HG03039 (cell line): Measurements from ENCODE around the gene CCDC70.
"Not testable (repeated sequence)": the region's sequence is repeated elsewhere in the genome, so short reads cannot be mapped to it uniquely, and the experiment has no call there.

Experiments used
- ATAC-seq: cut with Tn5 transposase; IDR thresholded peaks from one replicate; pipeline ENCODE4 v1.9.1; 2021; ENCODE audit warnings: mild to moderate bottlenecking, moderate library complexity; ENCODE audit not compliant: unreplicated experiment

Gene CCDC70

DNA sequence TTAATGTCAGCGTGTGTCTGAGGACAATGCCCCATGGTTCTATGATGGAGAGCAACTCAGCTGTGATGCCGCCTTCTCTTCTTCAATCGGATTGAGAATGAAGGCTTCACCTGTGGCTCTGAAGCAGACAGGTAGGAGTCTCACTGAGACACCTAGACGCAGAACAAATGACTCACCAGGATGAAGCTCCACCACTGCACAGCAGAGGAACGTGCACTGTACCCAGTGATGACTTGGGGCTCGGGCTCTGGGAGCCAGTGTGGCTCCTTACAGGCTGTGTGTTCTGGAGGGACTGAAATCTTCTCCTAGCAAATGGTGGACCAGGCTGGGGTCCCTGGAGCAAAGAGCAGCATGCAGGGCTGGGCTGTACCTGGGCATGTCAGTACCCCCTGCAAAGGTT, 44.0 kb downstream of the CCDC70 start:
- ATAC-seq = no peak

DNA sequence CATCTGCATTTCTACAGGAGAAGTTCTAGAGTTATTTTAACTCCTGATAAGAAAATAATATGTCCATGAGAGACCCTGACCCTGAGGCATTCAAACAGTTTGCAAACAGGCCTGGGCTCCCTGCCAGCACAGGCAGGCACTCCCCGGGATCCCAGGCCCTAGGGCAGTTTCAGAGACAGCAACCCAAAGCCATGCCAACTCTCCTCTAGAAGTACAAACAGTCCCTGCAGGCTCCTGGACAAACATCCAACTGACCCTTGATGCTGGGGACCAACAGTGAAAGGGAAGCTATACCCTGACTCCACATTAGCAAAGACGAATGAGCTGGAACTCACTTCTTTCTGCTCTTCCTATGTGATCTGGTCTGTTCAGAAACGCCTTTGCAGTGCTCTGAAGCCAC, 44.8 kb downstream of the CCDC70 start:
- no peak for ATAC-seq

DNA sequence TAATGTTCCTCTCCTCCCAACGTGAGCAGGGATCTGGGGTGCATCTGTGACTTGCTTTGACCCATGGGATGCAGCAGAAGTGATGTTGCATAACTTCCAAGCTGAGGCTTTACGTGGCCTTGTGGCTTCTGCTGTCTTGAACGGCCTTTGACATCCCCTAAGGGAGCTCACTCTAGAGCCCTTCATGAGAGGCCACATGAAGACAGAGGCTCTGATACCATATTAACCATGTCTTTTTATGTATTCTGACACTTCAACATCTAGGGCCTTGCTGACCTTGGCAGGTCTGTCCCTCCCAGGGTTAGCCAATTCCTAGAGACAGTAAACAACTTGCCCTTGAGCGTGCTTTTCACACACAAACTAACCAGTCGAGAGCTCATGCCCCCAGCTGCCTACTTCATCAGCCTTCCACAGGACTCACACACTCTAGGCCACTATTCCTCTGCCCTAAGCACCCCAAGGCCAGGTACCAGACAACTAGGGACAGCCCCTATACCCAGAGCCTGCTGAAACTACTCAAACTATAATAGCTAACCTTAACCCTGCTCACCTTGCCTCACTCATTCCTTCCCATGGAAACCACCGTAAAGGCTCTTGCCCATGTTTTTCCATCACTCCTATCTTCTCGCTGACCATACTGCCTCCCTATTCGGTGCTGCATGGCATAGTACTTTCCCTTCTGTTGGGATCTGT, 45.4 kb downstream of the CCDC70 start:
- no peak for ATAC-seq

DNA sequence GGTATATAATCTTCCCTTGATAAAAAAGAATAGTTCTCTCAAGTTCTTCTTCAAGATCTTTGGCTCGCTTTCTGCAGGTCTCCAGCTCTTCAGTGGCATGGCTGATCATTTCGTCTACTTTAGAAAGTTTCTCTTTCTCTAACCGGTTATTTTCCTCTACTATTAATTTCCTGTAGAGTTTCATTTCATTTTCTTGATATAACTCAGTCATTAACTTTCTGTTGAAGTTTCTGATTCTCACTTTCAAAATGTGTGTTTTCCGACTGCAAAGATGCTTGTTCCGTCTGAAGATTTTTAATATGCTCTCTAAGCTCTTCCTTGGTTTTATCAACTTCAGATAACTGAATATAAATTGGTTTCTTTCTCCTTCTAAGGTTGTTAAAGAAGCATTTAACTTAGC, 47.5 kb downstream of the CCDC70 start:
- ATAC-seq = not testable (repeated sequence)

DNA sequence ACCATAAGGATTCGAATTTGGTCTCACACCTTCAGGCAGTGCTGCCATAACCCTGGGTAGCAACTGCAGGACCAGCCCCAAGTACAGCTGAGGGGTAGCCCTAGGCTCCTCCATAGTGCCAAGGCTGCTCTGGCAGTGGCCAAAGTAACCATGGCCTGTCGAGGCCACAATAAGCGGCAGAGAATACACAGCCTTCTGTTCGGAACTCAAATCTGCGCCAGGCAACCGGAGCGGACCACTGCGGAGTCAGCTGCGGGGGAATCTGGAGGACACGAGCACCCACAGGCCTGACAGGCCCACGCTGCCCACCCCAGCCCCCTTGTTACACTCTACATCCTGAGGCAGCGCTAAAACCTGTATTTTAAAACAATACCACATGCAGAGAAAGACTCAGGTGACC, 48.7 kb downstream of the CCDC70 start:
- ATAC-seq = no peak

DNA sequence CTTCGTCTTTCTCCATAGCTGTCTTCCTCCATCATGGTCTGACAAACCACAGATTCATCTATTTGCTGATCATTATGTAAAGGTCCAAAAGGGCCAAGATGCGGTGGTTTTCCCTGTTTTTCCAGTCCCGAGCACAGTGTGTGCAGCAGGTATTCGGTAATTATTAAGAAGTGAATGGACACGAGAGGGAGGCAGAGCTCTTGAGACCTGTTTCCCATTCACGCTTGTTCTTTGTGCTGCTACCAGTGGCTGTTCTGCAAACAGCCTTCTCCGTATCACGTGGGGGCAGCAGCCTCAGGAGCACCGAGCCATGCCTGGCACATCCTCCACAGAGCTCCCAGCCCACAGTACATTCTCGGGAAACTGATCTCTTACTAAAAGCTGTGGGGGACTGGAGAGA, 50.3 kb downstream of the CCDC70 start:
- ATAC-seq = no peak

DNA sequence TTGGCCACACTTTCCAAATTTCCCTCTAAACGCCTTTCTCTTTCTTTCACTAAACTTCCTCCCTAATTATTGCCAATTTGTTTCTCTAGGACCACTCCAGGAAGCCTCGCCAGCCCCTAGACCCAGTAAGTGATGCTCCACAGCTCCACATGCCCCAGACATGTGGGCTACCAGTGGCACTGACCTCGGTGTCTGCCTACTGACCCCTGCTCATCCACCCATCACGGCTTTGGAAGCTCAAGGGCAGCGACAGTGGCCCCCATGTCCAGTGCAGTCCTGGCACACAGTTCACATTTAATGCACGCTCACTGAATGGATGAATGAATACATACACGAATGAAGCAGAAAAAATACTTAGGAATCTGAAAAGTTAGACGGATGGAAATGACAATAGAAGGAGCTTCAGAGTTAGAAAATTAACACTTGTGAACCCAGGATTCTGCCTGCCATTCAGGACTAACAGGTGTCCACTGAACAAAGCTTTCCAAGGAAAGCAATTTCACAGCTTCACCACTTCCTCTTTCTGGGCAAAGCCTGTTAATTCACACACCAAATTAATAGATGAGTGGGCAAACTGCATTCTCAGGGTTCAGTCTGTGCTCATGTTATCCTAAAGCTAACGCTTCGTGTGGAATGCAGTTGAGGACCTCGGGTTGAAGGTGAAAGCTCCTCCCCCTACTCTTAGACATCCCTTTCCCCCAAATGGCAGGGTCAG, 50.9 kb downstream of the CCDC70 start:
- ATAC-seq = no peak

DNA sequence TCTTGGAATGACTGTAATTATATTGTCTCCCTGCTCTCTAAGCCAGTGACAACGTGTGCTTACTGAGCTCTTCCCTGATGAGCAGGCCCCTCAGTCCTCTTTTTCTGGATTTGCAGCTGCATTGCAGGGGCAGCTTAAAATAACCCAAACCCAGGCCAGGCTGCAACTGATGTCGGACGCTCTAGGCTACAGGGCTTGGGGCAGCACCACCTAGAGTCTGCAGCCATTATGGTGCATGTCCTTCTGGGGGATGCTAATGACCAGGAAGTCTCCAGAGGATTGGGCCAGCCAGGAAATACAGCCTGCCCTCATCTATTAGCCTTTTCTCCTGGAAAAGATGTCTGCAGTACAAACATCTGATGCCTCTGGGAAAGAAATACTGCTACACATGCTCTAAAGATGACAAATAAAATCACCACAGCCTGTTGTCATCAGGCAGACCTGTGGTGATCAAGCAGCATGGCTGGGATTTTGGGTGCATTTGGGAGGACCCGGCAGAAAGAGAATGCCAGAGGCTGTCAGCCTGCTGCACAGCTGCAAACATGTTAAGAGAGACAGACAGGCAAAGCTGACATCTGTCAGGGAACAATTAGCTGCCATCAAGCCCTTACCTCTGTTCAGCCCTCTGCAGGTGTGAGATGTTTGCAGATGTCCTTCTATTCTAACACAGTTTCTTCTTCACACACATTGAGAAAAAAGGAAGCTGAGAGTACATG, 51.8 kb downstream of the CCDC70 start:
- ATAC-seq = no peak

DNA sequence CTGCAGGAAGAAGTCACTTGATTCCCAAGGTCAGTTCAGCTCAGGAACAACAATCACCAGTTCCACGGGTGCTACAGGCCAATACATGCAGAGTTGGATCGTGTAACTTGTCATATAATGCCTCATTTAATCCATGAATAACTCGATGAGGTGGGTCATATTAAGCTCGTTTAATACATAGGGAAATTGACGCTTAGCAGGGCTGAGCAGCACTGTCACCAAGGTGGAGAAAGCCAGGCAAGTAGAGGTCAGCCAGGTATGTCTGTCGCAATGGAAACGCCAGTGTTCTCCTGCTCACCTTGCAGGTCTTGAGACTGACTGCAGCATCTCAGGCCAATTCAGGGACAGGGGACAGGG, 52.3 kb downstream of the CCDC70 start:
- ATAC-seq = no peak
